HCT116 (cell line): Measurements from ENCODE around the gene ERC2. TPM values are rescaled to one million over a fixed set of nuclear protein-coding genes. Genes with fewer than 3 reads are reported as not detected.

Experiments used
- ATAC-seq: fragments of 200-7000 bp; cut with Tn5 transposase; 2 replicates; pipeline ENCODE4 v1.9.1; 2020; ENCODE audit warnings: mild to moderate bottlenecking, moderate library complexity
- BruUV-seq: library from RNA; stranded (reverse); fragments of 400-500 nt; replicated peaks from 2 replicates; lab custom pipeline; 2021; lab: Mats Ljungman, UMichigan
- CTCF ChIA-PET: fragments of 300-600 bp; sonication (Branson Sonifier 250); formaldehyde crosslinking; loops from one replicate; lab custom pipeline; 2021; ENCODE audit warnings: antibody characterized with exemption; lab: Charles Lee
- POLR2A ChIA-PET: fragments of 300-600, 350-600 bp; sonication (Branson Sonifier 250); formaldehyde crosslinking; loops from one replicate; lab custom pipeline; 2021; ENCODE audit warnings: antibody characterized with exemption; lab: Charles Lee
- RAD21 ChIA-PET, 2 experiments: fragments of 300-600 bp; sonication (Branson Sonifier 250); formaldehyde crosslinking; loops; one replicate each; lab custom pipeline; 2023; ENCODE audit warnings: low total read pairs in 2 of 2; ENCODE audit not compliant: uncharacterized antibody in 2 of 2, unreplicated experiment in 2 of 2, low non-redundant PET in 1 of 2; lab: Charles Lee
- DNase-seq: peaks from one replicate; pipeline ENCODE4 v3.0.0-alpha.2; 2010; ENCODE audit warnings: low read depth, low spot score
- H2AFZ ChIP-seq: fragments of 200-600 bp; shearing (Covaris generic), sonication (generic); 2 replicates; pipeline ENCODE4 v1.6.1; 2017; ENCODE audit warnings: low read depth, mixed run types, mixed read lengths, antibody characterized with exemption, low read length; ENCODE audit not compliant: poor library complexity, severe bottlenecking
- H3K27ac ChIP-seq: 2 replicates; pipeline ENCODE4 v1.5.1; 2012; ENCODE audit warnings: low read depth, low read length
- H3K27me3 ChIP-seq: fragments of 200-600 bp; sonication (generic); 2 replicates; pipeline ENCODE4 v1.6.1; 2016; ENCODE audit warnings: mixed run types, low read length, mixed read lengths; ENCODE audit not compliant: insufficient read depth
- H3K36me3 ChIP-seq, 2 experiments: fragments of 200-500 bp in 1 of 2; fragments of 200-600 bp in 1 of 2; sonication (Bioruptor generic) in 1 of 2; sonication (generic) in 1 of 2; 2 replicates each; pipeline versions ENCODE4 v1.5.1 to v1.6.1; 2014 to 2016; ENCODE audit warnings: low read length in 2 of 2, inconsistent platforms in 1 of 2, mixed read lengths in 1 of 2, mixed run types in 1 of 2; ENCODE audit not compliant: insufficient read depth in 2 of 2, control insufficient read depth in 1 of 2
- H3K4me1 ChIP-seq, 2 experiments: fragments of 200-600 bp in 1 of 2; sonication (generic) in 1 of 2; 2 replicates each; pipeline versions ENCODE4 v1.5.1 to v1.6.1; 2012 to 2017; ENCODE audit warnings: low read length in 2 of 2, inconsistent platforms in 1 of 2, mild to moderate bottlenecking in 1 of 2, mixed read lengths in 1 of 2, mixed run types in 1 of 2, moderate library complexity in 1 of 2; ENCODE audit not compliant: insufficient read depth in 2 of 2, control insufficient read depth in 1 of 2
- H3K4me2 ChIP-seq: fragments of 200-600 bp; sonication (generic); 2 replicates; pipeline ENCODE4 v1.6.1; 2017; ENCODE audit warnings: mixed run types, low read length, mixed read lengths
- H3K4me3 ChIP-seq, 2 experiments: fragments of 200-600 bp in 1 of 2; sonication (generic) in 1 of 2; replicated peaks in 1 of 2; 2 replicates each; pipeline ENCODE4 v1.5.1; 2011 to 2016; ENCODE audit warnings: low read length in 2 of 2, control low read depth in 1 of 2, low read depth in 1 of 2, mild to moderate bottlenecking in 1 of 2, mixed read lengths in 1 of 2, mixed run types in 1 of 2
- H3K79me2 ChIP-seq: fragments of 200-600 bp; sonication (generic); 2 replicates; pipeline ENCODE4 v1.6.1; 2017; ENCODE audit warnings: mild to moderate bottlenecking, mixed run types, low read length, moderate library complexity, mixed read lengths; ENCODE audit not compliant: insufficient read depth
- H3K9ac ChIP-seq: fragments of 200-600 bp; sonication (generic); 2 replicates; pipeline ENCODE4 v1.6.1; 2016; ENCODE audit warnings: low read length, mixed read lengths
- H3K9me2 ChIP-seq: fragments of 200-600 bp; sonication (generic), shearing (Covaris generic); 2 replicates; pipeline ENCODE4 v1.6.1; 2017; ENCODE audit warnings: mixed run types, mild to moderate bottlenecking, moderate library complexity; ENCODE audit not compliant: insufficient read depth
- H3K9me3 ChIP-seq, 2 experiments: fragments of 200-500 bp in 1 of 2; fragments of 200-600 bp in 1 of 2; sonication (Bioruptor generic) in 1 of 2; sonication (generic) in 1 of 2; 2 replicates each; pipeline ENCODE4 v1.6.1; 2014 to 2017; ENCODE audit warnings: low read length in 2 of 2, mixed read lengths in 2 of 2, inconsistent platforms in 1 of 2, low read depth in 1 of 2, mild to moderate bottlenecking in 1 of 2, mixed run types in 1 of 2, moderate library complexity in 1 of 2; ENCODE audit not compliant: control insufficient read depth in 1 of 2, insufficient read depth in 1 of 2
- H4K20me1 ChIP-seq: fragments of 200-600 bp; sonication (generic), shearing (Covaris generic); 2 replicates; pipeline ENCODE4 v1.6.1; 2017; ENCODE audit warnings: mixed run types, mild to moderate bottlenecking, moderate library complexity; ENCODE audit not compliant: insufficient read depth
- ATF3 ChIP-seq: IDR thresholded peaks from 2 replicates; pipeline ENCODE4 v1.6.1; 2012
- CBX3 ChIP-seq: IDR thresholded peaks from 2 replicates; pipeline ENCODE4 v1.6.1; 2012; ENCODE audit warnings: low read depth
- CEBPB ChIP-seq: IDR thresholded peaks from 2 replicates; pipeline ENCODE4 v1.6.1; 2012; ENCODE audit warnings: low read depth
- CTCF ChIP-seq, 3 experiments: fragments of 200-600 bp in 1 of 3; sonication (generic) in 1 of 3; IDR thresholded peaks in 2 of 3; conservative IDR thresholded peaks in 1 of 3; 2 replicates each; pipeline ENCODE4 v1.5.1; 2012 to 2017; ENCODE audit warnings: low read depth in 2 of 3, low read length in 2 of 3, antibody characterized with exemption in 1 of 3, borderline replicate concordance in 1 of 3, control low read depth in 1 of 3, mild to moderate bottlenecking in 1 of 3, mixed read lengths in 1 of 3, mixed run types in 1 of 3, moderate library complexity in 1 of 3; ENCODE audit not compliant: insufficient read depth in 1 of 3
- EZH2 ChIP-seq: fragments of 200-600 bp; sonication (generic); IDR thresholded peaks from 2 replicates; pipeline ENCODE4 v1.6.1; 2017; ENCODE audit warnings: antibody characterized with exemption, mixed run types
- EZH2phosphoT487 ChIP-seq: fragments of 200-600 bp; IDR thresholded peaks from 2 replicates; pipeline ENCODE4 v1.6.1; 2018; ENCODE audit warnings: antibody characterized with exemption, borderline replicate concordance
- FOSL1 ChIP-seq: IDR thresholded peaks from 2 replicates; pipeline ENCODE4 v1.6.1; 2012; ENCODE audit warnings: low read depth
- JUND ChIP-seq: IDR thresholded peaks from 2 replicates; pipeline ENCODE4 v1.6.1; 2012
- POLR2A ChIP-seq: IDR thresholded peaks from 2 replicates; pipeline ENCODE4 v1.7.0; 2011; ENCODE audit warnings: borderline replicate concordance; ENCODE audit not compliant: insufficient read depth, insufficient read length; ENCODE audit errors: extremely low read depth
- POLR2AphosphoS5 ChIP-seq: IDR thresholded peaks from 2 replicates; pipeline ENCODE4 v1.6.1; 2011; ENCODE audit warnings: mild to moderate bottlenecking, low read depth, low read length, moderate library complexity
- SP1 ChIP-seq: IDR thresholded peaks from 2 replicates; pipeline ENCODE4 v1.6.1; 2012; ENCODE audit warnings: low read depth
- TCF7L2 ChIP-seq: IDR thresholded peaks from 2 replicates; pipeline ENCODE4 v1.7.0; 2011; ENCODE audit warnings: borderline replicate concordance, inconsistent platforms; ENCODE audit not compliant: insufficient read depth, insufficient read length; ENCODE audit errors: extremely low read depth
- ZNF274 ChIP-seq: fragments of 200-500 bp; sonication (Bioruptor generic); IDR thresholded peaks from 2 replicates; pipeline ENCODE4 v1.6.1; 2014; ENCODE audit warnings: mild to moderate bottlenecking, low read depth, low read length, inconsistent platforms
- intact Hi-C: fragments of 100-400 bp; cut with micrococcal nuclease; formaldehyde crosslinking; loops from 2 replicates; pipeline ENCODE4 v1.10.0; 2022
- total RNA-seq: library from RNA; stranded (reverse); gene quantifications from one replicate; pipeline ENCODE4 v1.2.1, GENCODE V29; 2021; ENCODE audit not compliant: unreplicated experiment
- TF ChIP-seq, protein P1 (sequence below): IDR thresholded peaks from 2 replicates; pipeline ENCODE4 v1.6.1; 2012

Gene ERC2
- total RNA-seq, 1 experiment from 2014 or later: not detected

DNA sequence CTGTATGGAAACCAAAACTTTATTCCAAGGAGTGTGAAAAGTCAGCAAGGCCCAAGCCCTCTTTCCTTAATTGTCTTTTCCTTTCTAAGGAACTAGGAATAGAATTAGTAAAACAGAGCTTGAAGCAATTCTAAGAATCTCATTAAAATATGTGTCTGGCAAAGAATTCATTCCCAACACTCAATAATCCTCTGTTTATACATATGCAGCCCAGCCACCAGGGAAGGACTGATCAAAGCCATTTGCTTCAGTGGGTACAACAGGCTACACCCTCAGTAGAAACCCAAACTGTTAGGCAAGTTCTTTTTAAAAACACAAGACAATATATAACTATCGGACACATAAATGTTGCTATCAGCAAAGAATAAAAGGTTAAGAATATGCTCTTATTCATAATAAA is 266.9 kb downstream of the ERC2 start (continued):
- TF ChIP-seq POLR2AphosphoS5 (no peak), ZNF274 (no peak)

- TF ChIP-seq POLR2A (no peak), EZH2 (no peak), FOSL1 (no peak), TCF7L2 (no peak)
- TF ChIP-seq, all 23 proteins: peak for 0
- no peaks in the 10 kb centered on the region for H3K79me2 ChIP-seq
- DNase-seq: no peak
- no peak for ATAC-seq
- H3K36me3 ChIP-seq: no peaks in the 10 kb centered on the region
- no peak overlapping the region for H3K9ac ChIP-seq
- ChIA-PET RAD21 (no interaction called here), CTCF (no interaction called here), POLR2A (no interaction called here)
- no peak overlapping the region for H3K4me2 ChIP-seq
- H3K27me3 ChIP-seq: no peaks in the 10 kb centered on the region
- intact Hi-C loops: no loop called here
- no peaks in the 10 kb centered on the region for H3K9me3 ChIP-seq
- BruUV-seq: no TSS peak
- no peaks in the 10 kb centered on the region for H4K20me1 ChIP-seq
- H3K4me1 ChIP-seq: no peaks in the 10 kb centered on the region
- no peak overlapping the region for H2AFZ ChIP-seq
- H3K27ac ChIP-seq: no peak overlapping the region
- H3K4me3 ChIP-seq: no peak overlapping the region
- H3K9me2 ChIP-seq: no peaks in the 10 kb centered on the region
Measured at GRCh38 chr3:56200251-56200650, 268.0 kb downstream of the ERC2 start.

- Histone ChIP-seq H3K27ac (no peak overlapping the region), H2AFZ (no peak overlapping the region), H3K4me2 (no peak overlapping the region), H3K9me3 (no peaks in the 10 kb centered on the region), H4K20me1 (no peaks in the 10 kb centered on the region), H3K4me3 (no peak overlapping the region), H3K79me2 (no peaks in the 10 kb centered on the region), H3K36me3 (no peaks in the 10 kb centered on the region), H3K9me2 (no peaks in the 10 kb centered on the region), H3K4me1 (no peaks in the 10 kb centered on the region), H3K27me3 (no peaks in the 10 kb centered on the region; the same call in 1 of the 2 replicates), H3K9ac (no peak overlapping the region)
- CTCF ChIA-PET: no interaction called here
- BruUV-seq: no TSS peak
- POLR2A ChIA-PET: no interaction called here
- ATAC-seq: no peak
- DNase-seq: no peak
- RAD21 ChIA-PET: no interaction called here
- TF ChIP-seq CEBPB: no peak
- TF ChIP-seq CTCF (IDR thresholded peaks at IDR 0.05 in 2 of 3, conservative IDR thresholded peaks at IDR 0.05 in 1 of 3; ENCODE audit: borderline replicate concordance in 1 of 3, insufficient read depth in 1 of 3, low read depth in 2 of 3, low read length in 2 of 3): no peak
- TF ChIP-seq ZNF274: no peak
- TF ChIP-seq EZH2phosphoT487: no peak
- TF ChIP-seq ATF3: no peak
- TF ChIP-seq SP1: no peak
- no peak for TF ChIP-seq POLR2A
- no peak for TF ChIP-seq JUND
- no peak for TF ChIP-seq CBX3
- TF ChIP-seq, protein P1, sequence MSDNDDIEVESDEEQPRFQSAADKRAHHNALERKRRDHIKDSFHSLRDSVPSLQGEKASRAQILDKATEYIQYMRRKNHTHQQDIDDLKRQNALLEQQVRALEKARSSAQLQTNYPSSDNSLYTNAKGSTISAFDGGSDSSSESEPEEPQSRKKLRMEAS: no peak
- intact Hi-C loops: no loop called here
Measured at GRCh38 chr3:56197991-56198390, 270.3 kb downstream of the ERC2 start.
